CD4-positive, alpha-beta memory T cell (primary cell): Measurements from ENCODE around the gene AP1S2. TPM values are rescaled to one million over a fixed set of nuclear protein-coding genes. Genes with fewer than 3 reads are reported as not detected.

ENCODE experiments used
- CTCF ChIA-PET: fragments of 350-600 bp; sonication (Branson Sonifier 250); formaldehyde crosslinking; loops from one replicate; lab custom pipeline; 2021; ENCODE audit warnings: inconsistent platforms; ENCODE audit not compliant: partially characterized antibody; lab: Charles Lee
- POLR2A ChIA-PET: fragments of 350-600 bp; sonication (Branson Sonifier 250); formaldehyde crosslinking; loops from one replicate; lab custom pipeline; 2021; ENCODE audit not compliant: partially characterized antibody; lab: Charles Lee
- DNase-seq, 5 donors: peaks; one replicate each; pipeline versions ENCODE4 v3.0.0 to v3.0.0-alpha.2; 2020 to 2022; ENCODE audit warnings: mixed read lengths in 1 of 5
- H3K27ac ChIP-seq: one replicate; pipeline ENCODE4 v1.7.0; 2013; ENCODE audit warnings: low read depth, low read length
- H3K27me3 ChIP-seq: 2 replicates; pipeline ENCODE4 v1.7.0; 2013; ENCODE audit warnings: mild to moderate bottlenecking, low read length, moderate library complexity; ENCODE audit not compliant: insufficient read depth
- H3K36me3 ChIP-seq: 2 replicates; pipeline ENCODE4 v1.7.0; 2013; ENCODE audit warnings: mild to moderate bottlenecking, low read length, moderate library complexity; ENCODE audit not compliant: insufficient read depth
- H3K4me1 ChIP-seq: 2 replicates; pipeline ENCODE4 v1.7.0; 2013; ENCODE audit warnings: mild to moderate bottlenecking, low read length, moderate library complexity; ENCODE audit not compliant: insufficient read depth
- H3K4me3 ChIP-seq, 2 donors: one replicate each; pipeline ENCODE4 v1.7.0; 2013; ENCODE audit warnings: low read length in 2 of 2, mild to moderate bottlenecking in 1 of 2
- H3K9me3 ChIP-seq, 2 donors: one replicate each; pipeline ENCODE4 v1.7.0; 2013; ENCODE audit warnings: low read length in 2 of 2, control low read depth in 1 of 2; ENCODE audit not compliant: control insufficient read depth in 1 of 2
- H3K27ac Mint-ChIP-seq, 7 donors: one replicate each; pipeline ENCODE4 v1.8.0; 2020 to 2021; ENCODE audit warnings: mixed read lengths in 7 of 7, mild to moderate bottlenecking in 6 of 7, inconsistent platforms in 3 of 7, moderate library complexity in 3 of 7
- H3K27me3 Mint-ChIP-seq, 2 donors: one replicate each; pipeline ENCODE4 v1.8.0; 2020 to 2021; ENCODE audit warnings: mixed read lengths in 2 of 2
- H3K36me3 Mint-ChIP-seq, 2 donors: one replicate each; pipeline ENCODE4 v1.8.0; 2020 to 2021; ENCODE audit warnings: mixed read lengths in 2 of 2, inconsistent platforms in 1 of 2, mild to moderate bottlenecking in 1 of 2
- H3K4me1 Mint-ChIP-seq, 4 donors: one replicate each; pipeline ENCODE4 v1.8.0; 2020 to 2021; ENCODE audit warnings: mixed read lengths in 4 of 4, mild to moderate bottlenecking in 1 of 4
- H3K4me3 Mint-ChIP-seq, 8 donors: one replicate each; pipeline ENCODE4 v1.8.0; 2020 to 2021; ENCODE audit warnings: mixed read lengths in 8 of 8, mild to moderate bottlenecking in 7 of 8, moderate library complexity in 6 of 8, inconsistent platforms in 3 of 8
- H3K9me3 Mint-ChIP-seq, 8 donors: one replicate each; pipeline ENCODE4 v1.8.0; 2020 to 2021; ENCODE audit warnings: mixed read lengths in 8 of 8, mild to moderate bottlenecking in 5 of 8, inconsistent platforms in 3 of 8, moderate library complexity in 1 of 8
- intact Hi-C: fragments of 100-400 bp; cut with micrococcal nuclease; formaldehyde crosslinking; loops from one replicate; pipeline ENCODE4 v1.15.1; 2023
- polyA plus RNA-seq, 2 donors: library from polyadenylated mRNA; unstranded; fragments of 300-500 nt; fragmentation: Illumina TruSeq; gene quantifications; one replicate each; pipeline ENCODE4 v1.2.3, GENCODE V29; 2021
- total RNA-seq, 2 experiments: library from RNA; stranded (reverse); gene quantifications; one replicate each; pipeline ENCODE4 v1.2.3, GENCODE V29; 2021

AP1S2 gene
- 10 to 100 TPM; 23.9 to 26.4 TPM for total RNA-seq
- polyA plus RNA-seq = 10 to 100 TPM; 64.2 to 83.9 TPM

DNA sequence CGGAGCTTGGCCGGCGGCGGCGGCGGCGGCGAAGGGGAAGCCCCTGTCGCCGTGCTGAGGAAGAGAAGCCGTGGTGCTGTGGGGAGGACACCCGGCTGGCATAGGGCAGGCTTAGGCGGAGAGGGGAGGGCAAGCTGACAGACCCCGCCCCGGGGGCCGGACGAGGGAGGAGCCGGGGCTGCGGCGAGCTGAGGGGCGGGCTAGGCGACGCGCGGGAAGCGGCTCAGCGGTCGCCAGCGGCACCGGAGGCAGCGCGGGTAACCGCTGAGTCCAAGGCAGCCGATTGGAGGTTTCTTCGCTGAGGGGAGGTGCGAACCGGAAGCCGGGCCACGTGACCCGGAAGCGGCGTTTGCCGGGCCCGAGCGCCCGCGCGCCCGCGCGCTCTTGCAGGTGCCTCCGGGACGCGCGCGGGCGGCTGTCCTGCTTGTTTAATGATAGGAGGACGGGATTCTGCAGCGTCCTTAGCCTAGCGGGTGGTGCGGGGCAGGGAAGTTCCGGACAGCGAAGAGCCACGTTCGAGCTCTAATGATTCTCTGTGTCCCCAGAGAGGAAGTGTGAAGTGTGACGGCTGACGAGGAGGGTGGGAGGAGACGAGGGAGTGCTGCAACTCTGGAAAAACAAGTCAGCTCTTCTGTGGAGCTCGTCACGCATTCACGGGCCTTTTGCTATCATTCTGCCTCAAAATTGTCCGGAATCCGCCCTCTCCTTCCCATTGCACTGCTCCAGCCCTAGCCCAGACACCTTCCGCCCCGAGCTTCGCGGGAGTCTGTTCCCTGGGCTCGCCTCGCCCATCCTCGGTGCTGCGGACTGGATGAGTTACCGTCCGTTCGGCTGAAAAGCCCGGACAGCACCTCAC, at the start of gene AP1S2:
Gene AP1S2, minus strand, starts transcription at position 102 of the 856 bp plus-strand sequence. CDS start 2,289 bp downstream, outside the sequence.
- no peaks in the 10 kb centered on the region for H3K27me3 ChIP-seq
- Mint-ChIP-seq H3K36me3 (peaks cover 12 to 16% of the 10 kb centered on the region in 2 donors), H3K27ac (peak within 1 kb of the TSS; percentile 96 to 99 (median 98)), H3K27me3 (no peaks in the 10 kb centered on the region), H3K4me1 (peaks cover 12 to 37% (median 21%) of the 10 kb centered on the region in 4 donors), H3K9me3 (no peaks in the 10 kb centered on the region), H3K4me3 (peak within 1 kb of the TSS; percentile 91 to 98 (median 96))
- H3K4me3 ChIP-seq = peak within 1 kb of the TSS; percentile 57 to 77
- ChIA-PET POLR2A (interaction anchor here (0.8 to 2.5 kb wide), 21 partner anchors 19 to 1825 kb away, joined by 3 to 30 read pairs (median 4); partner anchors contain the start of genes CA5B, GEMIN8, REPS2 and SYAP1), CTCF (interaction anchor here (0.7 to 1.1 kb wide), 4 partner anchors 37 to 117 kb away, joined by 3 to 5 read pairs (median 4); partner anchors contain the start of genes CA5B and ZRSR2)
- H3K36me3 ChIP-seq = no peaks in the 10 kb centered on the region
- peak; percentile 93 to 100 (median 99) for DNase-seq
- intact Hi-C loops = loop anchor here (1.0 to 10.0 kb wide), 9 partner anchors 65 to 1880 kb away; partner anchors contain the start of genes CA5B, CTPS2, FANCB and MOSPD2
- no peaks in the 10 kb centered on the region for H3K9me3 ChIP-seq
- H3K4me1 ChIP-seq = peaks cover 19% of the 10 kb centered on the region
- H3K27ac ChIP-seq = peak within 1 kb of the TSS; percentile 78

DNA sequence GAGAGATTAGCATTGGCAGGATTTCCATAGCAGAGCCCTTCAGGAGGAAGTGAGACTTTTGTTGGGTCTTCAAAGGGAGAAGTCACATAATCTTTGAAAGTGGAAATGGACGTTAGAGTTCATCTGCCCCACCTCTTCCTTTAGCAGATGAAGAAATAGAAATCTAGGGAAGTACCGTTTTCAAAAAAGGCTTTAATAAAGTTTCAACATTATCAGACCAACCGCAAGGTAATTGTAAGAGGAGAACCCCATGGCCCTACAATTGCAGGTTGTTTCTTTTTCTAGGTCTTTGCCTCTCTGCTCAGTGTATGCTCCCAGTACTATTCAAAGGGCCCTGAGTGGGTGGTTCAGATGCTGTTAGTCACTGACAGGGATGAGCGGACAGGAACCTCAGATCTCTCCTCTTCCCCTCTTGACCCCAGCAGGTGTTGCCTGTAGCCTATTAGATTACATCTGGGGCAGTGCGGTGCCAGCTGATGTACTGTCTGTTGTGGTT, 48.6 kb upstream of the AP1S2 start:
- Histone ChIP-seq H3K4me1 (no peaks in the 10 kb centered on the region), H3K36me3 (no peaks in the 10 kb centered on the region), H3K4me3 (no peak overlapping the region), H3K27ac (no peak overlapping the region), H3K27me3 (no peaks in the 10 kb centered on the region), H3K9me3 (no peaks in the 10 kb centered on the region)
- DNase-seq = no peak
- peaks cover 0 to 7% of the 10 kb centered on the region in 2 donors for H3K36me3 Mint-ChIP-seq
- H3K9me3 Mint-ChIP-seq = peaks cover 0 to 15% (median 8%) of the 10 kb centered on the region in 8 donors
- no peaks in the 10 kb centered on the region for H3K4me1 Mint-ChIP-seq
- no peaks in the 10 kb centered on the region for H3K27me3 Mint-ChIP-seq
- ChIA-PET POLR2A (no interaction called here), CTCF (no interaction called here)
- no peak overlapping the region for H3K4me3 Mint-ChIP-seq
- no peak overlapping the region for H3K27ac Mint-ChIP-seq
- intact Hi-C loops = no loop called here

DNA sequence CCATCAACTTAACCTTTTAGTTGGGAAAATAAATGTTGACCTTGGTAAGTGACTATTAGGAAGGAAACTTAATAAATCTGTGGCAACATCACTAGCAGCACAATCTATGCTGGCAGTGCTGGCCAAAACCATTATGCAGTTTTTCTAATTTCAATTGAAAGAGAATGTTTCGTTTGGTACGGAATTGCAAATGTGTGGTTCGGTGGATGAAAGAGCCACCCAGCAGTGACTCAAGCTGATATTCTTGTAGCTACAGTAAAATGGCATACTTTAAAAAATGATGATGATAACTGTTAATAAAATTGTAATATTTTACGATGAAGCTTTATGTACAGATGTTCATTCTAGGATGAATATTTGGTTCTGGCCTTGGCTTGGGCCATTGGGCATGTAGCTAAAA, 40.7 kb upstream of the AP1S2 start:
- peaks cover 0 to 3% (median 0%) of the 10 kb centered on the region in 4 donors for H3K4me1 Mint-ChIP-seq
- H3K36me3 Mint-ChIP-seq = no peaks in the 10 kb centered on the region
- H3K4me3 ChIP-seq = no peak overlapping the region
- H3K27me3 Mint-ChIP-seq = no peaks in the 10 kb centered on the region
- no peaks in the 10 kb centered on the region for H3K36me3 ChIP-seq
- no peak overlapping the region for H3K27ac ChIP-seq
- no peaks in the 10 kb centered on the region for H3K9me3 ChIP-seq
- H3K27ac Mint-ChIP-seq = no peak overlapping the region
- no peaks in the 10 kb centered on the region for H3K4me1 ChIP-seq
- no peaks in the 10 kb centered on the region for H3K27me3 ChIP-seq
- intact Hi-C loops = no loop called here
- H3K9me3 Mint-ChIP-seq = peaks cover 0 to 9% (median 1%) of the 10 kb centered on the region in 8 donors
- CTCF ChIA-PET = no interaction called here
- POLR2A ChIA-PET = no interaction called here
- no peak for DNase-seq
- H3K4me3 Mint-ChIP-seq = no peak overlapping the region

GRCh38 chrX:15894724-15895123, 40.1 kb upstream of the AP1S2 start:
- no peaks in the 10 kb centered on the region for H3K9me3 ChIP-seq
- no peaks in the 10 kb centered on the region for H3K36me3 ChIP-seq
- intact Hi-C loops = no loop called here
- ChIA-PET POLR2A (no interaction called here), CTCF (no interaction called here)
- no peak overlapping the region for H3K27ac ChIP-seq
- H3K9me3 Mint-ChIP-seq = peaks cover 0 to 4% (median 0%) of the 10 kb centered on the region in 8 donors
- no peaks in the 10 kb centered on the region for H3K27me3 ChIP-seq
- peaks cover 0 to 3% (median 0%) of the 10 kb centered on the region in 4 donors for H3K4me1 Mint-ChIP-seq
- H3K36me3 Mint-ChIP-seq = no peaks in the 10 kb centered on the region
- no peak overlapping the region for H3K27ac Mint-ChIP-seq
- H3K4me3 Mint-ChIP-seq = no peak overlapping the region
- H3K4me3 ChIP-seq = no peak overlapping the region
- no peak for DNase-seq
- no peaks in the 10 kb centered on the region for H3K4me1 ChIP-seq
- no peaks in the 10 kb centered on the region for H3K27me3 Mint-ChIP-seq

DNA sequence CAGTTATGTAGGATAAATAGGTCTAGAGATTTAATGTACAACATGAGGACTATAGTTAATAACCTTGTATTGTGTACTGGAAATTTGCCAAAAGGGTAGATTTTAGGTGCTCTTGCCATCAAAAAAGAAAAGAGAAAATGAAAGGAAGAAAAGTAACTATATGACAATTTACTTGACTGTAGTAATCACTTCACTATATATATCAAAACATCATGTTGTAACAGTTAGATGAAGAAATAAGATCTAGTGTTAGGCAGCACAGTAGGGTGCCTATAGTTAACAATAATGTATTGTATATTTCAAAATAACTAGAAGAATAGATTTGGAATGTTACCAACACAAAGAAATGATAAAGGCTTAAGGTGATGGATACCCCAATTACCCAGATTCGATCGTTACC, 35.9 kb upstream of the AP1S2 start:
- no peaks in the 10 kb centered on the region for H3K4me1 ChIP-seq
- H3K27ac ChIP-seq = no peak overlapping the region
- H3K9me3 ChIP-seq = no peaks in the 10 kb centered on the region
- no peaks in the 10 kb centered on the region for H3K36me3 Mint-ChIP-seq
- H3K4me3 Mint-ChIP-seq = no peak overlapping the region
- ChIA-PET POLR2A (no interaction called here), CTCF (no interaction called here)
- H3K27me3 ChIP-seq = no peaks in the 10 kb centered on the region
- intact Hi-C loops = no loop called here
- H3K9me3 Mint-ChIP-seq = no peaks in the 10 kb centered on the region
- no peaks in the 10 kb centered on the region for H3K36me3 ChIP-seq
- H3K27me3 Mint-ChIP-seq = peaks cover 1 to 3% of the 10 kb centered on the region in 2 donors
- H3K4me3 ChIP-seq = no peak overlapping the region
- H3K4me1 Mint-ChIP-seq = peaks cover 0 to 3% (median 0%) of the 10 kb centered on the region in 4 donors
- no peak overlapping the region for H3K27ac Mint-ChIP-seq
- no peak for DNase-seq

- H3K4me1 ChIP-seq = no peaks in the 10 kb centered on the region
- H3K36me3 ChIP-seq = no peaks in the 10 kb centered on the region
- H3K9me3 Mint-ChIP-seq = no peaks in the 10 kb centered on the region
- H3K27me3 Mint-ChIP-seq = peaks cover 1 to 8% of the 10 kb centered on the region in 2 donors
- H3K4me3 ChIP-seq = no peak overlapping the region
- ChIA-PET CTCF (no interaction called here), POLR2A (no interaction called here)
- H3K27ac Mint-ChIP-seq = no peak overlapping the region
- intact Hi-C loops = no loop called here
- peaks cover 0 to 3% (median 0%) of the 10 kb centered on the region in 4 donors for H3K4me1 Mint-ChIP-seq
- H3K36me3 Mint-ChIP-seq = no peaks in the 10 kb centered on the region
- no peaks in the 10 kb centered on the region for H3K9me3 ChIP-seq
- no peak for DNase-seq
- H3K27me3 ChIP-seq = no peaks in the 10 kb centered on the region
- H3K27ac ChIP-seq = no peak overlapping the region
- no peak overlapping the region for H3K4me3 Mint-ChIP-seq
Measured at GRCh38 chrX:15888062-15888461, 33.4 kb upstream of the AP1S2 start.

DNA sequence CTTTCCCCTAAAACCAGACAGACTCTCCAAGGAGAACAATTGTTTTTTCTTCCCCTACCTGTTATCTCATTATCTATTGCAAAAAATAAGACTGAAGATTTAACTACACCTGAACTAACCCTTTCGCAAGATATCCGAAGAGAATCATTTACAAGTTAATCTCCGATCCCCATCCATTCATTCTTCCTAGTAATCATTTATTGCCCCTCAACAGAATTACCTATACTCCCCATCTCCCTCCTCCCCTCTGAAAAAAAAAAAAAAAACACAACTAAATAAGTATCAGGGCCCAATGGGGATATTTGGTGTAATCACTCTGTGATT, 28.9 kb upstream of the AP1S2 start:
- Mint-ChIP-seq H3K27ac (no peak overlapping the region), H3K9me3 (peaks cover 0 to 15% (median 8%) of the 10 kb centered on the region in 8 donors), H3K27me3 (peaks cover 3 to 9% of the 10 kb centered on the region in 2 donors), H3K4me3 (no peak overlapping the region), H3K36me3 (peaks cover 0 to 9% of the 10 kb centered on the region in 2 donors), H3K4me1 (peaks cover 0 to 2% (median under 1%) of the 10 kb centered on the region in 4 donors)
- DNase-seq = no peak
- ChIA-PET POLR2A (no interaction called here), CTCF (no interaction called here)
- no peaks in the 10 kb centered on the region for H3K36me3 ChIP-seq
- H3K4me1 ChIP-seq = no peaks in the 10 kb centered on the region
- intact Hi-C loops = no loop called here
- no peaks in the 10 kb centered on the region for H3K9me3 ChIP-seq
- H3K27me3 ChIP-seq = no peaks in the 10 kb centered on the region
- H3K4me3 ChIP-seq = no peak overlapping the region
- no peak overlapping the region for H3K27ac ChIP-seq
